OCI-LY1 (cell line): ENCODE data around the gene CRACR2B.

ENCODE experiments used
- H2AFZ ChIP-seq: fragments of 200-600 bp; sonication (generic), shearing (Covaris generic); 2 replicates; pipeline ENCODE4 v1.6.0; 2014; ENCODE audit warnings: antibody characterized with exemption, mild to moderate bottlenecking, low read length
- H3F3A ChIP-seq: fragments of 200-600 bp; sonication (generic), shearing (Covaris generic); 2 replicates; pipeline ENCODE4 v1.6.0; 2014; ENCODE audit warnings: mild to moderate bottlenecking, antibody characterized with exemption, low read length, moderate library complexity; ENCODE audit not compliant: insufficient read depth
- H3K27ac ChIP-seq: fragments of 200-600 bp; sonication (generic); 2 replicates; pipeline ENCODE4 v1.5.1; 2014; ENCODE audit warnings: low read length, mixed run types, mild to moderate bottlenecking, low read depth; ENCODE audit not compliant: poor library complexity, severe bottlenecking
- H3K27me3 ChIP-seq: fragments of 200-600 bp; sonication (generic); 2 replicates; pipeline ENCODE4 v1.6.0; 2014; ENCODE audit warnings: antibody characterized with exemption, mild to moderate bottlenecking, low read length, moderate library complexity; ENCODE audit not compliant: insufficient read depth
- H3K36me3 ChIP-seq: fragments of 200-600 bp; sonication (generic); 2 replicates; pipeline ENCODE4 v1.6.1; 2014; ENCODE audit warnings: mild to moderate bottlenecking, antibody characterized with exemption, low read length, moderate library complexity, mixed read lengths; ENCODE audit not compliant: insufficient read depth
- H3K4me1 ChIP-seq: fragments of 200-600 bp; sonication (generic); 2 replicates; pipeline ENCODE4 v1.5.1; 2014; ENCODE audit warnings: mild to moderate bottlenecking, low read length, moderate library complexity; ENCODE audit not compliant: insufficient read depth, severe bottlenecking
- H3K4me2 ChIP-seq: fragments of 200-600 bp; sonication (generic), shearing (Covaris generic); 2 replicates; pipeline ENCODE4 v1.6.1; 2014; ENCODE audit warnings: low read length
- H3K4me3 ChIP-seq: fragments of 200-600 bp; sonication (generic); 2 replicates; pipeline ENCODE4 v1.5.1; 2014; ENCODE audit warnings: low read length, low read depth, mild to moderate bottlenecking, mixed read lengths; ENCODE audit not compliant: poor library complexity, severe bottlenecking
- H3K79me2 ChIP-seq: fragments of 200-600 bp; shearing (Covaris generic); 2 replicates; pipeline ENCODE4 v1.6.1; 2016; ENCODE audit warnings: mixed run types, low read length, mixed read lengths; ENCODE audit not compliant: insufficient read depth
- H3K9ac ChIP-seq: fragments of 200-600 bp; sonication (generic), shearing (Covaris generic); 2 replicates; pipeline ENCODE4 v1.6.1; 2014; ENCODE audit warnings: mild to moderate bottlenecking, low read length, mixed read lengths
- H3K9me2 ChIP-seq: fragments of 200-600 bp; sonication (generic), shearing (Covaris generic); 2 replicates; pipeline ENCODE4 v1.6.1; 2014; ENCODE audit warnings: low read depth, mild to moderate bottlenecking, low read length, mixed read lengths
- H3K9me3 ChIP-seq: fragments of 200-600 bp; shearing (Covaris generic); 2 replicates; pipeline ENCODE4 v1.6.1; 2014; ENCODE audit warnings: low read length, mixed read lengths
- H4K20me1 ChIP-seq: fragments of 200-600 bp; sonication (generic), shearing (Covaris generic); 2 replicates; pipeline ENCODE4 v1.6.0; 2016; ENCODE audit warnings: mild to moderate bottlenecking, low read length; ENCODE audit not compliant: insufficient read depth
- CTCF ChIP-seq: fragments of 200-600 bp; sonication (generic), shearing (Covaris generic); IDR thresholded peaks from 2 replicates; pipeline ENCODE4 v1.5.1; 2017; ENCODE audit warnings: mild to moderate bottlenecking, antibody characterized with exemption, low read length, moderate library complexity, mixed read lengths
- EZH2 ChIP-seq: fragments of 200-600 bp; sonication (generic), shearing (Covaris generic); IDR thresholded peaks from 2 replicates; pipeline ENCODE4 v1.8.0; 2017; ENCODE audit warnings: borderline replicate concordance, mixed run types, mild to moderate bottlenecking, antibody characterized with exemption, low read length, moderate library complexity, mixed read lengths

The CRACR2B gene

GRCh38 chr11:871472-871871 is 43.8 kb downstream of the CRACR2B start:
- Histone ChIP-seq H3K9me2 (no peaks in the 10 kb centered on the region), H3K4me1 (no peaks in the 10 kb centered on the region), H3K27me3 (no peaks in the 10 kb centered on the region; the same call in 1 of the 2 replicates), H3K27ac (no peak overlapping the region), H3K79me2 (no peaks in the 10 kb centered on the region), H3K9me3 (no peaks in the 10 kb centered on the region), H3K4me2 (no peak overlapping the region), H3F3A (no peaks in the 10 kb centered on the region), H3K9ac (no peak overlapping the region), H3K36me3 (no peaks in the 10 kb centered on the region; the same call in 1 of the 2 replicates), H4K20me1 (no peaks in the 10 kb centered on the region), H2AFZ (no peak overlapping the region), H3K4me3 (no peak overlapping the region)
- TF ChIP-seq EZH2 (no peak), CTCF (no peak)

- H3K79me2 ChIP-seq, result no peaks in the 10 kb centered on the region
- no peaks in the 10 kb centered on the region for H3F3A ChIP-seq
- H2AFZ ChIP-seq, result no peak overlapping the region
- H3K4me3 ChIP-seq, result no peak overlapping the region
- no peak overlapping the region for H3K9ac ChIP-seq
- no peak overlapping the region for H3K27ac ChIP-seq
- no peaks in the 10 kb centered on the region for H3K9me3 ChIP-seq
- H3K9me2 ChIP-seq, result no peaks in the 10 kb centered on the region
- no peak for TF ChIP-seq CTCF
- TF ChIP-seq EZH2, result no peak
- H3K27me3 ChIP-seq, result no peaks in the 10 kb centered on the region; the same call in 1 of the 2 replicates
- H4K20me1 ChIP-seq, result no peaks in the 10 kb centered on the region
- H3K36me3 ChIP-seq, result peaks cover under 1% of the 10 kb centered on the region; the same call in 1 of the 2 replicates
- H3K4me1 ChIP-seq, result no peaks in the 10 kb centered on the region
- no peak overlapping the region for H3K4me2 ChIP-seq
Measured at GRCh38 chr11:872799-873198, 45.1 kb downstream of the CRACR2B start.

- Histone ChIP-seq H3K4me2 (no peak overlapping the region), H3K9ac (no peak overlapping the region), H3K79me2 (no peaks in the 10 kb centered on the region)
Measured at GRCh38 chr11:873706-874105, 46.0 kb downstream of the CRACR2B start.

More at GRCh38 chr11:873706-874105, 46.0 kb downstream of the CRACR2B start:
- Histone ChIP-seq H3K9me2 (no peaks in the 10 kb centered on the region), H4K20me1 (no peaks in the 10 kb centered on the region), H3K36me3 (peaks cover 4% of the 10 kb centered on the region; the same call in 1 of the 2 replicates), H3K9me3 (no peaks in the 10 kb centered on the region), H3F3A (no peaks in the 10 kb centered on the region), H2AFZ (no peak overlapping the region), H3K27ac (no peak overlapping the region), H3K27me3 (no peaks in the 10 kb centered on the region; the same call in 1 of the 2 replicates), H3K4me3 (no peak overlapping the region), H3K4me1 (no peaks in the 10 kb centered on the region)
- TF ChIP-seq EZH2 (no peak), CTCF (no peak)
